GM12892 (cell line): ENCODE results near the gene TNS2.

Experiments used
- DNase-seq: peaks from one replicate; pipeline ENCODE4 v3.0.0; 2011; ENCODE audit not compliant: insufficient read length
- FAIRE-seq: peaks from 2 replicates; lab custom pipeline; 2011; peaks lifted over from hg19 to GRCh38; lab: Jason Lieb, UNC
- POLR2A ChIP-seq: IDR thresholded peaks from 2 replicates; pipeline ENCODE4 v1.6.1; 2011; ENCODE audit warnings: low read depth, low read length, control low read depth
- POLR2AphosphoS5 ChIP-seq: IDR thresholded peaks from 2 replicates; pipeline ENCODE4 v1.6.1; 2011; ENCODE audit warnings: low read depth, low read length, control low read depth
- TAF1 ChIP-seq: IDR thresholded peaks from 2 replicates; pipeline ENCODE4 v1.6.1; 2011; ENCODE audit warnings: low read depth, mild to moderate bottlenecking, control low read depth, low read length, borderline replicate concordance

The TNS2 gene

DNA sequence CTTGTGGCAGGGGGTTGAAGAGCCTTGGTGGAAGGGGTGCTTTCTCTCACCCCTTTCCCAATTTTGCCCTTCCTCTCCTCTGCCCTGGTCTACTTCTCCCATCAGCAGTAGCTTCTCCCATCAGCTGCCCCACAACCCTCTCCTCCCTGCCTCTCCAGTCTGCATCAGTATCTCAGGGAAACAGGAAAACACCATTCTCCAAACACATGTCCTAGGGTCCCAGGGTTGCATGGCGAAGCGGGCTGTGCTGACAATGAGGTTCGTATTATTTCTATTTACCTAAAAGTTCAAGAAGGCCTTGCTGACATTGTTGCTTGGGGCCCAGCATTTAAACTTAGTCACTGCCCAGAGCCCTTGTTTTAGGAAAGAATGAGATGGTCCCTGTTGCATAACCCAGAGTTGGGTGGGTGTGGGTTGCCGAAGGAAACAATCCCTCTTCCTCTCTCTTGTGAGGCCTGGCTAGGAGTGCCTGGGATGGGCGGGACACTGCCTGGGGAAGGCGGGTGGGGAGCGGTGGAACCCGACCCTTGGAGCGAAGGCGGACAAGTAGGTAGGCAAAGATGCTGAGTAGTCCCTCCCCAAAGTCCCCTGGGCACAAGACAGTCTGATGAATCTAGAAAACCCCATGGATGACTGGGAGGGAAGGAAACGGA, 46.4 kb downstream of the TNS2 start:
- TF ChIP-seq TAF1 (no peak), POLR2A (no peak), POLR2AphosphoS5 (no peak)
- FAIRE-seq (no peak), DNase-seq (no peak)

DNA sequence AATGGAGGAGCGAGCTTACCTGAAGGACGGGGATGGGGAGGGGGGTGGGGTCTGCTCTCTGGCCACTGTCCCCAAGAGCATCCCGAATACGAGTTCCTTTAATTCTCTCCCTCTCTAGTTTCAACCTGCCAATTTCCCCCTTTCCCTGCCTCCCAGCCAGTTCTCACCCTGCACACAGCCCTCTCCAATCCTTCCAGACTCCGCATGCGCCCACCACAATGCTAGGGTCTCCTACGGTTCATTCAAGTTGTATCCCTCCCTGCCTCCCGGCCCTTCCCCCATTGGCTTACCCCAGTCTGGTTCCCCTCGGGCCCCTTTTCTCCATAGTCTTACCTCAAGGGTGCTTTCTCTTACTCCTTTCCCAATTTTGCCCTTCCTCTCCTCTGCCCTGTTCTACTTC, 46.9 kb downstream of the TNS2 start:
- FAIRE-seq (no peak), DNase-seq (no peak)
- TF ChIP-seq TAF1, result no peak
- no peak for TF ChIP-seq POLR2A
- no peak for TF ChIP-seq POLR2AphosphoS5

- FAIRE-seq (no peak), DNase-seq (no peak)
- no peak for TF ChIP-seq TAF1
- TF ChIP-seq POLR2A, result no peak
Measured at GRCh38 chr12:53097207-53097563, 47.3 kb downstream of the TNS2 start.

- TF ChIP-seq POLR2AphosphoS5 (no peak), POLR2A (no peak)
- no peak for FAIRE-seq
- no peak for DNase-seq
Measured at GRCh38 chr12:53097564-53098353, 47.9 kb downstream of the TNS2 start, which contains the start of gene IGFBP6. IGFBP6 (plus strand) TSS chr12:53097667; CDS start chr12:53097718, 51 bp downstream.

DNA sequence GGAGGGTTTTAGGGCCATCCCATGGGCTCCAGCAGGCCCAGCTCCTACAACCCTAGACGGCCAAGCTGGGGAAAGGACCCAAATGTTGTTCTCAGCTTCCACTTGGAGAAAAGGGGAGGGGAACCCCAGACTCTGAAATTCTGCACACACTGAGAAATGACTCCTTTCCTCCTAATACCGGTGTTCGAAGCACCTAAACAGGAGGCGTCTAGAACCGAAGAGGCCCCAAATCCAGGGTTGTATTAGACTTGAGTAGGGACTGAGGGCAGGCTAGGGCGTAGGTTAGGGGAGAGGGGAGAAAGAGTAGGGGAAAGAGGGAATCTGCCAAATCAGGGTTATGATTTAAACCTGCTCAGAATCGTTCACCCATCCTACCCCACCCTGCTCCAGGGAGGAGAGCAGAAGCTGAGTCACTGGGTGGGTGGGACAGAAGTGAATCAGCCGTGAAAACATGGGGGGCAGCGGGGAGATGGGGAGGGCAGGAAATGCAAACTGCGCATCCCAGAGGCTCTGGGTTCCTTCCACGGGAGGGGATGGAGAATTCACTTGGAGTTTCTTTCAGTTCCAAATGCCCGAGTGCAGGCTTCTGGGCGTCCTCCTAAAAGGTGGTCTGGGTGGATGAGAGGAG, 48.6 kb downstream of the TNS2 start:
- FAIRE-seq (no peak), DNase-seq (no peak)
- TF ChIP-seq POLR2AphosphoS5, result no peak
- TF ChIP-seq TAF1, result no peak
- TF ChIP-seq POLR2A, result no peak

GRCh38 chr12:53099071-53099882, 49.4 kb downstream of the TNS2 start:
- FAIRE-seq (peak; percentile 38), DNase-seq (peak; percentile 71)
- TF ChIP-seq POLR2AphosphoS5 (no peak), POLR2A (no peak), TAF1 (no peak)

DNA sequence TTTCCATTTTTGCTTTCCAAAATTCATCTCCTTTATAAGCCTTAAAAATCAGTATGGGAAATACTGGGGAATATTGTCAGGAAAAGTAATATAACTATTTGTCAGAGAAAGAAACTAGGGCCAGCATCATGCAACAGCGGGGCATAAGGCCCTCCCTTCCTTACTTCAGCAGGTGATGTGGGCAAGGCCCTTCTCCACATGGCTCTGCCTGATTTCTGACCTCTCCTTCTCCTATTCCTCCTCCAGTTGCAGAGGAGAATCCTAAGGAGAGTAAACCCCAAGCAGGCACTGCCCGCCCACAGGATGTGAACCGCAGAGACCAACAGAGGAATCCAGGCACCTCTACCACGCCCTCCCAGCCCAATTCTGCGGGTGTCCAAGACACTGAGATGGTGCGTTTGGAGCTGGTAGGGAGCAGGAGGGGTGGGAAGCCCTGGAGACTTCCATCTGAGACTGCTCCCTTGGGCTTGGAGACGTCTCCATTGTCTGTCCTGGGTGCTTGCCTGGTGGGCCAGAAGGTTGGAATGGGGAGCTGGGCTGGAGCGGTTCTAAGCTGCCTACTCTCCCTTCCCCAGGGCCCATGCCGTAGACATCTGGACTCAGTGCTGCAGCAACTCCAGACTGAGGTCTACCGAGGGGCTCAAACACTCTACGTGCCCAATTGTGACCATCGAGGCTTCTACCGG, 50.7 kb downstream of the TNS2 start:
- TF ChIP-seq TAF1, result no peak
- no peak for DNase-seq
- no peak for FAIRE-seq

DNA sequence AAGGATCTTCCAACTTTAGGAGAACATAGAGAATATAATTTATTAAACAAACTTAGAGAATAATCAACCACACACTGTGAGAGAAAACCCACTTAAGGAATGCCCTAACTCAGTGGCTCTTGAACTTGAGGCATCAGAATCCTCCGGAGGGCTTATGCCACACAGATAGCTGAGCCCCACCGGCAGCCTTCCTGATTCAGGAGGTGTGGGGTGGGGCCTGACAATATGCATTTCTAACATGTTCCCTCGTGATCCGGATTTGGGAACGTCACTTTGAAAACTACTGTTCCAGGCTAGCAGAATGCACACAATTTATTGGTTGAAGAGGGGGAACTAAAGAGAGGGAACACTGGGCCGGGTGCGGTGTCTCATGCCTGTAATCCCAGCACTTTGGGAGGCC, 51.4 kb downstream of the TNS2 start:
- DNase-seq (no peak), FAIRE-seq (no peak)
- TF ChIP-seq TAF1 (no peak), POLR2AphosphoS5 (no peak), POLR2A (no peak)

- DNase-seq (no peak), FAIRE-seq (no peak)
- TF ChIP-seq POLR2A (no peak), TAF1 (no peak), POLR2AphosphoS5 (no peak)
Measured at GRCh38 chr12:53101931-53102781, 52.3 kb downstream of the TNS2 start.

DNA sequence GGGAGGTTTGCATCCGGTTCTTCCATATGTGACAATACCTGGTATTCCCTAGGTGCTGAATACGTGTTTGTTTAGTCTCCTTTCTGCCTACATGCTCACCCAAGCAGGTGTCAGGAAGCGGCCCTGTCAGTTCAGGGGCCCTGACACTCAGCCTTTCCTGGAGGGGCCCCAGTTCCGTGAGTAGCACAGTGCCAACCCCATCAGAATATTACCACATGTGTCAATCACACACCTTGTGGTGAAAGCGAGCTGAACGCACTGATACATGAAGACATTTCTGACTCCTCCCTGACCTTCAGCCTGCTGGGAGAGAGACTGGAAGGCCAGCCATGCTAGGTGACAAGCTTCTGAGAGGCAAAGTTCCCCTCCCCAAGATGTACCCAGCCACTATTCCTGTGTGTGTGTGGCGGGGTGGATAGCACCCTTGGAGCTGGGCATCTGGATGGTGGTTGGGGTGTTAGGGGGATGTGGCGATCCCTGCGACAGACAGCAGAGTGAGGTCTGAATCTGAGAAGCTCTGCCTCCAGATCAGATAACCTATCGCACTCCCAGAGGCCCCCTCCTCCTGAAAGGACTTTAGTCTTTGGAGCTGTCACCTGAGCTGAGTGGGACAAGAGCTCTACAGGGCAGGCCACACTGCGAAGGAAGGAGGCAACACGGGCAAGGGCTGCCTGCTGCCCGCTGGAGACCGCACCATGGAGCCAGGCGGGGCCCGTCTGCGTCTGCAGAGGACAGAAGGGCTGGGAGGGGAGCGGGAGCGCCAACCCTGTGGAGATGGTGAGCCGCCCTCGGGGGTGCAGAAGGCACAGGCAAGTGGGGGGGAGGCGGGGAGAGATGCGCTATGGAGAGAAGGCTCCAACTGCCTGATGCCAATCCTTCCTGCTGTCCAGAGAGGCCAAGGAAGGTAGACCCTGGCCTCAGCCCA, 53.3 kb downstream of the TNS2 start, which contains the start of gene SOAT2:
TSS of gene SOAT2 (plus strand) at position 604 of the 925 bp plus-strand sequence. CDS start at position 696, 92 bp downstream.
- TF ChIP-seq POLR2AphosphoS5 (no peak), POLR2A (no peak), TAF1 (no peak)
- FAIRE-seq (no peak), DNase-seq (no peak)
